HCT116 (cell line): ENCODE measurements around the gene OSBPL5. TPM values are rescaled to one million over a fixed set of nuclear protein-coding genes. Genes with fewer than 3 reads are reported as not detected.
A peak's percentile ranks its signal among the peaks of the same experiment; 100 is the strongest.

ENCODE experiments used
- ATAC-seq: fragments of 200-7000 bp; cut with Tn5 transposase; 2 replicates; pipeline ENCODE4 v1.9.1; 2020; ENCODE audit warnings: mild to moderate bottlenecking, moderate library complexity
- BruUV-seq: library from RNA; stranded (reverse); fragments of 400-500 nt; replicated peaks from 2 replicates; lab custom pipeline; 2021; lab: Mats Ljungman, UMichigan
- CTCF ChIA-PET: fragments of 300-600 bp; sonication (Branson Sonifier 250); formaldehyde crosslinking; loops from one replicate; lab custom pipeline; 2021; ENCODE audit warnings: antibody characterized with exemption; lab: Charles Lee
- POLR2A ChIA-PET: fragments of 300-600, 350-600 bp; sonication (Branson Sonifier 250); formaldehyde crosslinking; loops from one replicate; lab custom pipeline; 2021; ENCODE audit warnings: antibody characterized with exemption; lab: Charles Lee
- RAD21 ChIA-PET, 2 experiments: fragments of 300-600 bp; sonication (Branson Sonifier 250); formaldehyde crosslinking; loops; one replicate each; lab custom pipeline; 2023; ENCODE audit warnings: low total read pairs in 2 of 2; ENCODE audit not compliant: uncharacterized antibody in 2 of 2, unreplicated experiment in 2 of 2, low non-redundant PET in 1 of 2; lab: Charles Lee
- DNase-seq: peaks from one replicate; pipeline ENCODE4 v3.0.0-alpha.2; 2010; ENCODE audit warnings: low read depth, low spot score
- H2AFZ ChIP-seq: fragments of 200-600 bp; shearing (Covaris generic), sonication (generic); 2 replicates; pipeline ENCODE4 v1.6.1; 2017; ENCODE audit warnings: low read depth, mixed run types, mixed read lengths, antibody characterized with exemption, low read length; ENCODE audit not compliant: poor library complexity, severe bottlenecking
- H3K27ac ChIP-seq: 2 replicates; pipeline ENCODE4 v1.5.1; 2012; ENCODE audit warnings: low read depth, low read length
- H3K27me3 ChIP-seq: fragments of 200-600 bp; sonication (generic); 2 replicates; pipeline ENCODE4 v1.6.1; 2016; ENCODE audit warnings: mixed run types, low read length, mixed read lengths; ENCODE audit not compliant: insufficient read depth
- H3K36me3 ChIP-seq, 2 experiments: fragments of 200-500 bp in 1 of 2; fragments of 200-600 bp in 1 of 2; sonication (Bioruptor generic) in 1 of 2; sonication (generic) in 1 of 2; 2 replicates each; pipeline versions ENCODE4 v1.5.1 to v1.6.1; 2014 to 2016; ENCODE audit warnings: low read length in 2 of 2, inconsistent platforms in 1 of 2, mixed read lengths in 1 of 2, mixed run types in 1 of 2; ENCODE audit not compliant: insufficient read depth in 2 of 2, control insufficient read depth in 1 of 2
- H3K4me1 ChIP-seq, 2 experiments: fragments of 200-600 bp in 1 of 2; sonication (generic) in 1 of 2; 2 replicates each; pipeline versions ENCODE4 v1.5.1 to v1.6.1; 2012 to 2017; ENCODE audit warnings: low read length in 2 of 2, inconsistent platforms in 1 of 2, mild to moderate bottlenecking in 1 of 2, mixed read lengths in 1 of 2, mixed run types in 1 of 2, moderate library complexity in 1 of 2; ENCODE audit not compliant: insufficient read depth in 2 of 2, control insufficient read depth in 1 of 2
- H3K4me2 ChIP-seq: fragments of 200-600 bp; sonication (generic); 2 replicates; pipeline ENCODE4 v1.6.1; 2017; ENCODE audit warnings: mixed run types, low read length, mixed read lengths
- H3K4me3 ChIP-seq, 2 experiments: fragments of 200-600 bp in 1 of 2; sonication (generic) in 1 of 2; replicated peaks in 1 of 2; 2 replicates each; pipeline ENCODE4 v1.5.1; 2011 to 2016; ENCODE audit warnings: low read length in 2 of 2, control low read depth in 1 of 2, low read depth in 1 of 2, mild to moderate bottlenecking in 1 of 2, mixed read lengths in 1 of 2, mixed run types in 1 of 2
- H3K79me2 ChIP-seq: fragments of 200-600 bp; sonication (generic); 2 replicates; pipeline ENCODE4 v1.6.1; 2017; ENCODE audit warnings: mild to moderate bottlenecking, mixed run types, low read length, moderate library complexity, mixed read lengths; ENCODE audit not compliant: insufficient read depth
- H3K9ac ChIP-seq: fragments of 200-600 bp; sonication (generic); 2 replicates; pipeline ENCODE4 v1.6.1; 2016; ENCODE audit warnings: low read length, mixed read lengths
- H3K9me2 ChIP-seq: fragments of 200-600 bp; sonication (generic), shearing (Covaris generic); 2 replicates; pipeline ENCODE4 v1.6.1; 2017; ENCODE audit warnings: mixed run types, mild to moderate bottlenecking, moderate library complexity; ENCODE audit not compliant: insufficient read depth
- H3K9me3 ChIP-seq, 2 experiments: fragments of 200-500 bp in 1 of 2; fragments of 200-600 bp in 1 of 2; sonication (Bioruptor generic) in 1 of 2; sonication (generic) in 1 of 2; 2 replicates each; pipeline ENCODE4 v1.6.1; 2014 to 2017; ENCODE audit warnings: low read length in 2 of 2, mixed read lengths in 2 of 2, inconsistent platforms in 1 of 2, low read depth in 1 of 2, mild to moderate bottlenecking in 1 of 2, mixed run types in 1 of 2, moderate library complexity in 1 of 2; ENCODE audit not compliant: control insufficient read depth in 1 of 2, insufficient read depth in 1 of 2
- H4K20me1 ChIP-seq: fragments of 200-600 bp; sonication (generic), shearing (Covaris generic); 2 replicates; pipeline ENCODE4 v1.6.1; 2017; ENCODE audit warnings: mixed run types, mild to moderate bottlenecking, moderate library complexity; ENCODE audit not compliant: insufficient read depth
- ATF3 ChIP-seq: IDR thresholded peaks from 2 replicates; pipeline ENCODE4 v1.6.1; 2012
- CBX3 ChIP-seq: IDR thresholded peaks from 2 replicates; pipeline ENCODE4 v1.6.1; 2012; ENCODE audit warnings: low read depth
- CEBPB ChIP-seq: IDR thresholded peaks from 2 replicates; pipeline ENCODE4 v1.6.1; 2012; ENCODE audit warnings: low read depth
- CTCF ChIP-seq, 3 experiments: fragments of 200-600 bp in 1 of 3; sonication (generic) in 1 of 3; IDR thresholded peaks in 2 of 3; conservative IDR thresholded peaks in 1 of 3; 2 replicates each; pipeline ENCODE4 v1.5.1; 2012 to 2017; ENCODE audit warnings: low read depth in 2 of 3, low read length in 2 of 3, antibody characterized with exemption in 1 of 3, borderline replicate concordance in 1 of 3, control low read depth in 1 of 3, mild to moderate bottlenecking in 1 of 3, mixed read lengths in 1 of 3, mixed run types in 1 of 3, moderate library complexity in 1 of 3; ENCODE audit not compliant: insufficient read depth in 1 of 3
- ELF1 ChIP-seq: IDR thresholded peaks from 2 replicates; pipeline ENCODE4 v1.6.1; 2012; ENCODE audit warnings: low read depth, borderline replicate concordance
- EZH2 ChIP-seq: fragments of 200-600 bp; sonication (generic); IDR thresholded peaks from 2 replicates; pipeline ENCODE4 v1.6.1; 2017; ENCODE audit warnings: antibody characterized with exemption, mixed run types
- EZH2phosphoT487 ChIP-seq: fragments of 200-600 bp; IDR thresholded peaks from 2 replicates; pipeline ENCODE4 v1.6.1; 2018; ENCODE audit warnings: antibody characterized with exemption, borderline replicate concordance
- MAX ChIP-seq: IDR thresholded peaks from 2 replicates; pipeline ENCODE4 v1.6.1; 2012
- POLR2A ChIP-seq: IDR thresholded peaks from 2 replicates; pipeline ENCODE4 v1.7.0; 2011; ENCODE audit warnings: borderline replicate concordance; ENCODE audit not compliant: insufficient read depth, insufficient read length; ENCODE audit errors: extremely low read depth
- POLR2AphosphoS5 ChIP-seq: IDR thresholded peaks from 2 replicates; pipeline ENCODE4 v1.6.1; 2011; ENCODE audit warnings: mild to moderate bottlenecking, low read depth, low read length, moderate library complexity
- RAD21 ChIP-seq: IDR thresholded peaks from 2 replicates; pipeline ENCODE4 v1.6.1; 2012; ENCODE audit warnings: low read depth, mild to moderate bottlenecking
- YY1 ChIP-seq: IDR thresholded peaks from 2 replicates; pipeline ENCODE4 v1.6.1; 2011; ENCODE audit warnings: low read length, low read depth, moderate library complexity, mild to moderate bottlenecking; ENCODE audit not compliant: insufficient replicate concordance; ENCODE audit errors: extremely low read depth
- ZFX ChIP-seq: fragments of 450-650 bp; IDR thresholded peaks from 2 replicates; pipeline ENCODE4 v1.6.1; 2017
- ZNF274 ChIP-seq: fragments of 200-500 bp; sonication (Bioruptor generic); IDR thresholded peaks from 2 replicates; pipeline ENCODE4 v1.6.1; 2014; ENCODE audit warnings: mild to moderate bottlenecking, low read depth, low read length, inconsistent platforms
- intact Hi-C: fragments of 100-400 bp; cut with micrococcal nuclease; formaldehyde crosslinking; loops from 2 replicates; pipeline ENCODE4 v1.10.0; 2022
- total RNA-seq: library from RNA; stranded (reverse); gene quantifications from one replicate; pipeline ENCODE4 v1.2.1, GENCODE V29; 2021; ENCODE audit not compliant: unreplicated experiment

The OSBPL5 gene
- total RNA-seq, 1 experiment from 2014 or later, result 44.2 TPM

- BruUV-seq, result no TSS peak
- peak; percentile 5; the same call in 1 of the 2 replicates for ATAC-seq
These were observed 28.3 kb downstream of the OSBPL5 start for GRCh38 chr11:3136546-3137455.

More at GRCh38 chr11:3136546-3137455, 28.3 kb downstream of the OSBPL5 start:
- intact Hi-C loops, result no loop called here
- RAD21 ChIA-PET, result no interaction called here
- H4K20me1 ChIP-seq, result no peaks in the 10 kb centered on the region
- no peak for DNase-seq
- 0 out of 4 replicates have a peak, but pooled peaks cover 0 to 2% of the 10 kb centered on the region in 2 experiments for H3K4me1 ChIP-seq
- H2AFZ ChIP-seq, result no peak overlapping the region
- no peak overlapping the region for H3K9ac ChIP-seq
- no peak overlapping the region for H3K4me2 ChIP-seq
- CTCF ChIA-PET, result interaction anchor here (1.1 kb wide), 1 partner anchor 26 kb away, joined by 4 read pairs; no protein-coding TSS in a partner anchor
- 0 out of 2 replicates have a peak, but pooled peaks cover 3% of the 10 kb centered on the region for H3K79me2 ChIP-seq
- no peak overlapping the region for H3K27ac ChIP-seq
- H3K36me3 ChIP-seq, result no peaks in the 10 kb centered on the region
- H3K9me2 ChIP-seq, result no peaks in the 10 kb centered on the region
- no peak for TF ChIP-seq POLR2A
- TF ChIP-seq EZH2phosphoT487, result no peak
- no peak for TF ChIP-seq CBX3
- no peak for TF ChIP-seq YY1
- TF ChIP-seq POLR2AphosphoS5, result no peak
- no peak for TF ChIP-seq MAX
- no peak for TF ChIP-seq ZFX
- no peak for TF ChIP-seq EZH2
- no peak for TF ChIP-seq CTCF (IDR thresholded peaks at IDR 0.05 in 2 of 3, conservative IDR thresholded peaks at IDR 0.05 in 1 of 3; ENCODE audit: borderline replicate concordance in 1 of 3, insufficient read depth in 1 of 3, low read depth in 2 of 3, low read length in 2 of 3)
- TF ChIP-seq RAD21, result no peak
- no peak for TF ChIP-seq ELF1
- no peak for TF ChIP-seq ATF3
- no peak for TF ChIP-seq ZNF274
- no peak for TF ChIP-seq CEBPB
- no peaks in the 10 kb centered on the region for H3K27me3 ChIP-seq
- POLR2A ChIA-PET, result no interaction called here
- H3K4me3 ChIP-seq, result no peak overlapping the region
- no peaks in the 10 kb centered on the region for H3K9me3 ChIP-seq
